Measurements from ENCODE around the gene EPHA1.
"Not testable (repeated sequence)": the region's sequence is repeated elsewhere in the genome, so short reads cannot be mapped to it uniquely, and the experiment has no call there.

The EPHA1 gene

GRCh38 chr7:143429770-143430698, 21.4 kb upstream of the EPHA1 start:
- no peak for DNase-seq

- no peak for DNase-seq
These were observed 18.0 kb upstream of the EPHA1 start for GRCh38 chr7:143426479-143427142.

DNA sequence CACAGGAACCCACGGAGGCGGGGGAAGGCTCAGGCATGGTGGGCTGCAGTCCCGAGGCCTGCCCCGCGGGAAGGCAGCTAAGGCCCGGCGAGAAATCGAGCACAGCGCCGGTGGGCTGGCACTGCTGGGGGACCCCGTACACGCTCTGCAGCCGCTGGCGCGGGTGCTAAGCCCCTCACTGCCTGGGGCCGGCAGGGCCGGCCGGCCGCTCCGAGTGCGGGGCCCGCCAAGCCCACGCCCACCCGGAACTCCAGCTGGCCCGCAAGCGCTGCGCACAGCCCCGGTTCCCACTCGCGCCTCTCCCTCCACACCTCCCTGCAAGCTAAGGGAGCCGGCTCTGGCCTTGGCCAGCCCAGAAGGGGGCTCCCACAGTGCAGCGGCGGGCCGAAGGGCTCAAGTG, 15.8 kb upstream of the EPHA1 start:
- not testable (repeated sequence) for DNase-seq

- no peak for DNase-seq
These were observed 13.4 kb upstream of the EPHA1 start for GRCh38 chr7:143422033-143422432.

DNA sequence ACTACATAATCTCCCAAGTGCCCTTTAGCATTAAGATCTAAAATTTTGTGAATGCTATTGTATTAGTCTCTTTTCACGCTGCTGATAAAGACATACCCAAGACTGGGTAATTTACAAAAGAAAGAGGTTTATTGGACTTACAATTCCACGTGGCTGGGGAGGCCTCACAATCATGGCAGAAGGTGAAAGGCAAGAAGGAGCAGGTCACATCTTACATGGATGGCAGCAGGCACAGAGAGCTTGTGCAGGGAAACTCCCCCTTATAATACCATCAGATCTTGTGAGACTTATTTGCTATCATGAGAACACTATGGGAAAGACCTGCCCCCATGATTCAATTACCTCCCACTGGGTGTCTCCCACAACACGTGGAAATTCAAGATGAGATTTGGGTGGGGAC, 12.0 kb upstream of the EPHA1 start:
- not testable (repeated sequence) for DNase-seq

DNA sequence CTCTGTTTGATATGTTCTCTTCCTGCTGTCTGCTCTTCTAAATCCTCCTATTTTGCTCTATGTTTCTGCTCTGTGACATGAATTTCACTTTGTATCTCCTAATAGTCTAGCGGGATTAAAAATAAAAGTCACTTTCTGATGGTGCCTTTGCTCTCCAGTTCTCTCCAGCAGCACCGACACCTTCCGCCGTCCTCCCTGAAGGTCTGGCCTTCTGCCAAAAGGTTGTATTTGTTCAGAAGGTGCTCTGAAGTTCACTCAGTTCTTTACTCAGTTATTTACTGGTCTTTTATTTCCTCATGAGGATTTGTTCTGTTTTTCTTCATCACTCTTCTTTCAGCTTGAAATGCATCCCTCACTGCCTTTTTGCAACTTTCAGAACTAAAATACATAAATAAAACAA, 11.2 kb upstream of the EPHA1 start:
- no peak for DNase-seq

- no peak for DNase-seq
These were observed 10.2 kb upstream of the EPHA1 start for GRCh38 chr7:143418681-143419458.

- DNase-seq, result no peak
These were observed 9.2 kb upstream of the EPHA1 start for GRCh38 chr7:143417734-143418383.

- peak; percentile 47 for DNase-seq
These were observed 8.0 kb upstream of the EPHA1 start for GRCh38 chr7:143416565-143417149.

DNA sequence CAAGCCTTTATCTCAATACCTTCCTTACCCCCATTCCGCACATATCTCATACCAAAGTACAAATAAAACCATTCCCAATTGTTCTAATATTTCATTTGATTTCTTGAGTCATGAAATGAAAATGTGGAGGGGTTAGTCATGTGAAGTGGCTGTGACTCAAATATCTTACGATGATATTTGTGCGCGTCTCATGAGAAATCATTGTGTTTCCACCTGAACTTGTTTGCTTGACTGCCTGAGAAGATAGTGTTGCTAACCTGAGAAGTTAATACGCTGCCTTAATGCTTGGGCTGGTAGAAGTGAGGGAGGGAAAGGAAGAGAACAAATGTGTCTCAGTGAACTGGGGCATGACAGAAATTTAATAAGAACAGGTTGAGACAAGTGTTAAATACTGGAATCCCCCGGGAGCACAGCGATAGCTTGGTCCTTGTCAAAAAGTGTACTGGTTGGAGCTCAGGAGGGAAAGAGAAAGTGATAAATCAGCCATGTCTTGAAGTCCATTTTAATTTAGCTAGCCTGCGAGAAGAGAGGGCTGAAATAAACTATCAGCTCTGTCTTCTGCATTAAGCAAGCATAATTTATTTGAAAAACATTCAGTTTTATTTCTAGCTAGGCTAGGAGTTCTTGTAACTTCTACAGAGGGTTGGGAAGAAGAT, 7.2 kb upstream of the EPHA1 start:
- no peak for DNase-seq

DNA sequence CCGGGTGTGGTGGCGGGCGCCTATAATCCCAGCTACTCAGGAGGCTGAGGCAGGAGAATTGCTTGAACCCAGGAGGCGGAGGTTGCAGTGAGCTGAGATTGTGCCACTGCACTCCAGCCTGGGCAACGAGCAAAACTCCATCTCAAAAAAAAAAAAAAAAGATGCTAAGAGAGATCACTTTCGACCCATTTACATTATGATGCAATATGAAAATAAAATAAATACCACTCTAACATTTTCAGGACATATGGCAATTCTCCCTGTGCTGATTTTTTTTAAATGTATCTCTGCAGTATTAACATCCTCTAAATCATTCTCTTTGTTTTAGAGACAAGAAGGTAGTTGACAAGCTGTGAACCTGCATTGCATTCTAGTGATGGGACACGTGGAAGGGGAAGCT, 6.6 kb upstream of the EPHA1 start:
- DNase-seq, result not testable (repeated sequence)

- no peak for DNase-seq
These were observed 4.5 kb upstream of the EPHA1 start for GRCh38 chr7:143413123-143413522.

DNA sequence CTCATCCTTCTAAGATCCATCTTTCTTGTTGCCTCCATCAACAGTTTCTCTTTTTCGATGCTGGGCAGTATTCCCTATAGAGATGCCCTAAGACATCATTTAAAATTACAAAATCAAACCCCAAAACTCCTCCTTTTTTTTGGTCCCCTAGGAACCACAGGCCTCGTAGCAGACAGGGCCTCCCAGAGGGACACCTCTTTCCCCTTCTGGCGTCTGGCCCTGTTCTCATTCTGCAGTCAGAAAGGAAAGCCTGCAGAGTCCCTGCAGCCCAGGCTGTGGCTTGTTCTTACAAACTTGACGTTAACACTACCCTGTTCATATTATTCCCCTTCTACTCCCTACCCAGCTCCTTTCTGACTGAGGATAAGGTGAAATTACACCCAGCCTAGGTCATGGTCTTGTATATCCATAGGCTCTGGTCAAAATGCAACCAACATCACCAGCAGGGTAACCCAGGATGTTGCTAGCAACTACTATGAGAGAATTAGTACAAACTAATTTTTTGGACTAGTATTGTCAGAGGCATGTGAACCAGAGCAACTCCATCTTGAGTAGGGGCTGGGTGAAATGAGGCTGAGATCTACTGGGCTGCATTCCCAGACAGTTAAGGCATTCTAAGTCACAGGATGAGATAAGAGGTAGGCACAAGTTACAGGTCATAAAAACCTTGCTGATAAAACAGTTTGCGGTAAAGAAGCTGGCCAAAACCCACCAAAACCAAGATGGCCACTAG, 3.5 kb upstream of the EPHA1 start:
- DNase-seq, result no peak

- DNase-seq, result no peak
These were observed 1.9 kb upstream of the EPHA1 start for GRCh38 chr7:143410521-143411004.

DNA sequence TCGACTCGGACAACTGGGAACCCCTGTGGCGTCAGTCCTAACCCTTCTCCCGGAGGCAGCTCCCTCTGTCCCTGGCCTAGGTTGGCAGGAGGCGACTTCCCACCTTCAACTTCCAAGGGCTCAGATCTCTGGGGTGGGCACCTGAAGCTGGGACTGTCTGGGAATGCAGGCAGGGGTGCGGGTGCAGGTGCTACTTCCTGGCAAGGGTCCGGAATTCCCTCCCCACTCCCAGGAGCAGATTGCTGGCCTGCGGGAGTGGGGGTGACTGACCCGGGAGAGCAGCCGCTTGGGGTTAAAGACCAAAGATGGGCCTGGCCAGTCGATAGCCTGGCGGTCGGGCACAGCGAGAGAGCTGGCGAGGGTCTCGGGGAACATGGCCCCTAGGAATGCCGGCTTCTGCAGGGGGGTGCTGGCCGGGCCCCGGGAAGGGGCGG, 387 bp downstream of the EPHA1 start:
- no peak for DNase-seq

DNA sequence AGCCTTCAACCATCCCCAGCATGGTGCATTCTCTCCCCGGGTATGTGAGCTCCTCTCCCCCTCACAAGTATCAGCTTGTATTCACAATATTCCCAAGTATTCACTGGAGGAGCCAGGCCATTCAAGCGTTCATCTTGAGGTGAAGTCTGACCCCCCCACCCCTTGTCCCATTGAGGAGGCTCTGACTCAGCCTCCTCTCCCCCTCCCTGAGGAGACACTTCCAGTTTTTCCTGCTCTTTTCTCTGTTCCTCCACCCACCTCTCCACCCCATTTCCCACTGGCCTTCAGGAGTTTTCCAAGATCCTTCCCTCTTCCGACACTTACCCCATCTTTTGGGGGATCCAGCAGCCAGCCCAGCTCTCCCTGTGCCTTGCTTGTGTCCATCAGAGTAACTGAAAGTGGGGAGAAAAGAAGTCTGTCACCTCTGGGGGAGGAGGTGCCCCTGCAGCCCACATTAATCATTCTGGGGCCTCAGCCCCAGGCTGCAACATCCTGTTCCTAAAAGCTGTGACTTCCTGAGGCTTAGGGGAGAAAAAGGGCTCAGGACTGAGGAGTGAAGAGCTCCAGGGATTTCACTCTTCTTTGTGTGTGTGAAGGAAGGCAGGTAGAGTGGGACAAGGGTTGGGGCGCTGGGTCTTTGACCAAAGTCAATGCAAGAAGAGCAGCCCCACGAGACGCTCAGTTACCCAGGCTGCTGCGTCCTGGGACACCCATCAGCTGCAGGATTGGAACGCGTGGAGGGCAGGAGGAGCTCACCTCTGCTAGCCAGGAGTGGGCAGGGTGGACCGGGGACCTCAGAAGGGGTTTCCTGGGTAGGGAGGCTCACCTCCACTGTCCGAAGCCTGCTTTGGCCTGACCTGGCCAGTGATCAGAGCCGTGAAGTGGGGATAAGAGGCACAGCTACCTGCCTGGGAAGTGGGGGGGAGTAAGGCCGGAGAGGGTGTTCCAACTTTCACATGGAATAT, 1.1 kb downstream of the EPHA1 start:
- peak; percentile 13 for DNase-seq

DNA sequence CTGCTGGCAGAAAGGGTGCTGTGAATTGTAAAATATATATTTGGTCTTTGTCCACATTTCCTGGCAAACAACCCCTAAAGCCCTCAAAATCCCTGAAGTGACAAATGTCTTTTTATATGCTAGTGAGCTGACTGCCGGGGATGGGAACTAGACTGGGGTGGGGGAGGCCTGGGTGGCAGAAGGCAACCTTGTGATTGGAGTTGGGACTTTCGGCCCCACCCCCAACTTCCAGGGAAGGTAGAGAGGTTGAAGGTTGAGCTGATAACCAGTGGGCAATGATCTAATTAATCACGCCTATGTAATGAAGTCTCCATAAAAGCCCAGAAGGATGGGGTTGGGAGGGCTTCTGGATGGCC, 2.7 kb downstream of the EPHA1 start:
- no peak for DNase-seq

- no peak for DNase-seq
These were observed 3.3 kb downstream of the EPHA1 start for GRCh38 chr7:143405173-143406001.

DNA sequence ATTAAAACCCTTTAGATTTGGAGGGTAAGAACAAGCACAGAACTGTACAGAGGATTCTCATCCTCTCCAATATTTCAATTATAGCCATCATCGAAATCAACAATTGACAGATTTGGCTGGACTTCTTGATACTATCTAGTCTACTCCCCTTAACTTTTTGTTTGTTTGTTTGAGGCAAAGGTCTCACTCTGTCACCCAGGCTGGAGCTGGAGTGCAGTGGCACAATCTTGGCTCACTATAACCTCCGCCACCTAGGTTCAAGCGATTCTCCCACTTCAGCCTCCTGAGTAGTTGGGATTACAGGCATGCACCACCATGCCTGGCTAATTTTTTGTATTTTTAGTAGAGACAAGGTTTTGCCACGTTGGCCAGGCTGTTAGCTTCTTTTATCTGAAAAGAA, 6.4 kb downstream of the EPHA1 start:
- DNase-seq, result not testable (repeated sequence)

All from activated CD4-positive, alpha-beta T cell treated with anti-CD3 and anti-CD28 coated beads, Interleukin-2, amount 50 U/mL, for 16 hours (primary cell).